Measurements from ENCODE around the gene RUBCNL. TPM values are rescaled to one million over a fixed set of nuclear protein-coding genes. Genes with fewer than 3 reads are reported as not detected.

The RUBCNL gene
- total RNA-seq, 4 donors from 2014 or later, result 0.48 to 0.85 (median 0.76) TPM; not detected in 1

DNA sequence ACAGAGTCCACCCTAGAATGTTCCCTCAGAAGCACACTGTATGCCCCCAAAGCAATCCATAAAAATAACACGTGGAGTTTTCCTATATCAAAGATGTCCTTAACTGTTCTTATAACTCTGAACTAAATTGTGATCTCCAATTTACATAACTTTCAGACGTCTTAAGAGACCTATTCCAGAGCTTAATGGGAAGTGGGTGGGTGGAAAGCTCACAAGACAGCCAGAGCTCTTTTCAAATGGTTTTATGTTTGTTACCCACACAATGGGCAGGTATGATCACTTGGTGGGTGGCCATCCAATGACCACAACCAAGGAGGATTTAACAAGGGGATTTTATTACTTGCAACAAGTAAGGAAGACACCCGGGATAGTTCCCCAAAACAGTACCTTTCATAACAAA, 93.6 kb downstream of the RUBCNL start:
- no peak overlapping the region for H3K27ac ChIP-seq
- no peak for DNase-seq
- WGBS, 2 donors, result 69 to 71% methylated on average over 3 of the region's 3 CpGs
- H3K4me1 ChIP-seq, result peaks cover 0 to 11% (median 6%) of the 10 kb centered on the region in 3 donors
- TF ChIP-seq CTCF (IDR thresholded peaks at IDR 0.05) (no peak), POLR2A (IDR thresholded peaks at IDR 0.05) (no peak)
- H3K4me3 ChIP-seq, result no peak overlapping the region
- H3K27me3 ChIP-seq, result peaks cover 0 to 5% (median 0%) of the 10 kb centered on the region in 4 donors
- no peaks in the 10 kb centered on the region for H3K9me3 ChIP-seq
- intact Hi-C loops (cut with DNase I), result no loop called here
- H3K36me3 ChIP-seq, result no peaks in the 10 kb centered on the region

Small RNA genes within 50 kb of the gene (small RNA-seq; reads per million reads assigned to genes)
- gene RNU2-6P (0.21 to 0.82 (median 0.73) reads per million in 4 donors), gene RNU6-68P (0 reads per million in 4 donors)

Other genes with a start within 250 kb of the RUBCNL start
- 10 to 100 TPM in 3 of 4 donors, 1 to 10 TPM in 1; 8.7 to 33.9 (median 21.9) TPM for gene LCP1, start 205.1 kb downstream of the RUBCNL start, total RNA-seq
- gene LRRC63, start 175.3 kb downstream of the RUBCNL start, total RNA-seq, result not detected
- gene LRCH1, start 165.9 kb upstream of the RUBCNL start, total RNA-seq, result 10 to 100 TPM in 1 of 4 donors, 1 to 10 TPM in 3; 5.0 to 20.4 (median 7.4) TPM